GM21529 (cell line): ENCODE results near the gene ZNF362.

ENCODE experiments used
- ATAC-seq: cut with Tn5 transposase; IDR thresholded peaks from one replicate; pipeline ENCODE4 v1.9.1; 2021; ENCODE audit not compliant: unreplicated experiment

ZNF362 gene

GRCh38 chr1:33244143-33244808 lies 12.0 kb upstream of the ZNF362 start:
- no peak for ATAC-seq

- ATAC-seq: no peak
These were observed 11.5 kb upstream of the ZNF362 start for GRCh38 chr1:33244809-33245186.

GRCh38 chr1:33246171-33246570 lies 10.1 kb upstream of the ZNF362 start:
- no peak for ATAC-seq

GRCh38 chr1:33247545-33247944 lies 8.7 kb upstream of the ZNF362 start:
- no peak for ATAC-seq

- ATAC-seq: no peak
These were observed 8.0 kb upstream of the ZNF362 start for GRCh38 chr1:33248244-33248643.

- no peak for ATAC-seq
These were observed 6.9 kb upstream of the ZNF362 start for GRCh38 chr1:33249422-33249821.

GRCh38 chr1:33250217-33250616 lies 6.1 kb upstream of the ZNF362 start:
- ATAC-seq: no peak

- ATAC-seq: no peak
These were observed 5.6 kb upstream of the ZNF362 start for GRCh38 chr1:33250724-33251123.

- no peak for ATAC-seq
These were observed 1.8 kb upstream of the ZNF362 start for GRCh38 chr1:33254491-33254890.

GRCh38 chr1:33255347-33256220 lies 708 bp upstream of the ZNF362 start:
- ATAC-seq: peak; percentile 53

- no peak for ATAC-seq
These were observed 146 bp upstream of the ZNF362 start for GRCh38 chr1:33256221-33256470.

- no peak for ATAC-seq
These were observed 997 bp downstream of the ZNF362 start for GRCh38 chr1:33257207-33257771.

- no peak for ATAC-seq
These were observed 1.8 kb downstream of the ZNF362 start for GRCh38 chr1:33257772-33258712.

- no peak for ATAC-seq
These were observed 2.5 kb downstream of the ZNF362 start for GRCh38 chr1:33258788-33259274.

- ATAC-seq: no peak
These were observed 3.6 kb downstream of the ZNF362 start for GRCh38 chr1:33259879-33260278.

- ATAC-seq: no peak
These were observed 4.1 kb downstream of the ZNF362 start for GRCh38 chr1:33260439-33260838.

- ATAC-seq: no peak
These were observed 5.1 kb downstream of the ZNF362 start for GRCh38 chr1:33261344-33261743.

- no peak for ATAC-seq
These were observed 7.7 kb downstream of the ZNF362 start for GRCh38 chr1:33263890-33264504.

GRCh38 chr1:33265780-33266605 lies 9.7 kb downstream of the ZNF362 start:
- no peak for ATAC-seq

- no peak for ATAC-seq
These were observed 10.5 kb downstream of the ZNF362 start for GRCh38 chr1:33266766-33267165.
